Measurements from ENCODE around the gene ANKRD37. TPM values are rescaled to one million over a fixed set of nuclear protein-coding genes. Genes with fewer than 3 reads are reported as not detected.

Gene ANKRD37
- 10 to 100 TPM; 10.9 to 19.2 (median 17.8) TPM for total RNA-seq

GRCh38 chr4:185396724-185397385, at the start of gene ANKRD37:
TSS of gene ANKRD37 (plus strand) at chr4:185396841. CDS start at chr4:185396924, 83 bp downstream.
- TF ChIP-seq, protein P1, sequence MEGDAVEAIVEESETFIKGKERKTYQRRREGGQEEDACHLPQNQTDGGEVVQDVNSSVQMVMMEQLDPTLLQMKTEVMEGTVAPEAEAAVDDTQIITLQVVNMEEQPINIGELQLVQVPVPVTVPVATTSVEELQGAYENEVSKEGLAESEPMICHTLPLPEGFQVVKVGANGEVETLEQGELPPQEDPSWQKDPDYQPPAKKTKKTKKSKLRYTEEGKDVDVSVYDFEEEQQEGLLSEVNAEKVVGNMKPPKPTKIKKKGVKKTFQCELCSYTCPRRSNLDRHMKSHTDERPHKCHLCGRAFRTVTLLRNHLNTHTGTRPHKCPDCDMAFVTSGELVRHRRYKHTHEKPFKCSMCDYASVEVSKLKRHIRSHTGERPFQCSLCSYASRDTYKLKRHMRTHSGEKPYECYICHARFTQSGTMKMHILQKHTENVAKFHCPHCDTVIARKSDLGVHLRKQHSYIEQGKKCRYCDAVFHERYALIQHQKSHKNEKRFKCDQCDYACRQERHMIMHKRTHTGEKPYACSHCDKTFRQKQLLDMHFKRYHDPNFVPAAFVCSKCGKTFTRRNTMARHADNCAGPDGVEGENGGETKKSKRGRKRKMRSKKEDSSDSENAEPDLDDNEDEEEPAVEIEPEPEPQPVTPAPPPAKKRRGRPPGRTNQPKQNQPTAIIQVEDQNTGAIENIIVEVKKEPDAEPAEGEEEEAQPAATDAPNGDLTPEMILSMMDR (IDR thresholded peaks at IDR 0.05; ENCODE audit: low read depth): no peak

DNA sequence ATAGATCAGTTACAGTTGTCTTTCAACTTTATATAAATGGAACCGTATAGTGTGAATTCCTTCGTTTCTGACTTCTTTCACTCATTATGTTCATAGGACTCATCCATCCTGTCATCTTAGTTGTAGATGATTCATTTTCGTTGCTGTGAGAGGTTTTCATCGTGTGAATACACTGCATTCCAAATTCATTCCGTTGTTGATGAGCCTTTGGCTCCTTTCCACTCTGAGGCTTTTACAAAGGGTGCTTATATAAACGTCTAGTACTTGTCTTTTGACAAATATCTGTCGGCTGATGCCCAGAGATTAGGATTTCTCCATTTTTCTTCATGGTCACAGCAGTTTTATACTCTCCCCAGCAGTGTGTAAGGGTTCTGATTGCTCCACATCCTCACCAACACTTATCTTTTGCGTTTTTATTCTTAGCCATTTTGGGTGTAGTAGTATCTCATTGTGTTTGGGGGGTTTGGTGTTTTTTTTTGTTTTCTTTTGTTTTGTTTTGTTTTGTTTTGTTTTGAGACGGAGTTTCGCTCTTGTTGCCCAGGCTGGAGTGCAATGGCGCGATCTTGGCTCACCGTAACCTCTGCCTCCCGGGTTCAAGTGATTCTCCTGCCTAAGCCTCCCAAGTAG, 49.6 kb upstream of the ANKRD37 start:
- TF ChIP-seq, protein P1 (IDR thresholded peaks at IDR 0.05; ENCODE audit: low read depth): no peak

DNA sequence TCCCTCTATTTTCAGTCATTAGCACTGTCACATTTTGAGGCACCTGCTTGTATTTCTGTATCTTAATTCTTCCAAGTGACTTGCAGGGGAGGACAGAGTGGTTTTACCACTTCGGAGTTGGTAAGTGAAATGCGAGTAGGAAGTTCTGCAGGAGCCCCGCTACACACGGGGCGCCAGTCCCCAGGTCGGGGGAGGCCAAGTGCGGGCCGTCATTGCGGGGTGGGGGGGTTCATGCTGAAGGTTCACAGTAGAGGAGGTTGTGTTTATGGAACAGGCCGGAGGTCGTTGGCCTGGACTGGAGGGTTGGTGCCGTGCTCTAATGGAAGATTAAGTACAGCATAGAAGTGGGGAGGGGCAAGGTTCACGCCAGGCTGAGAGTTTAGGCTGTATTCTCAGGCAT, 45.0 kb upstream of the ANKRD37 start:
- TF ChIP-seq, protein P1 (IDR thresholded peaks at IDR 0.05; ENCODE audit: low read depth): no peak

- TF ChIP-seq, protein P1 (IDR thresholded peaks at IDR 0.05; ENCODE audit: low read depth): no peak
Measured at GRCh38 chr4:185352202-185352601, 44.4 kb upstream of the ANKRD37 start.

GRCh38 chr4:185352741-185353140, 43.9 kb upstream of the ANKRD37 start:
- TF ChIP-seq, protein P1 (IDR thresholded peaks at IDR 0.05; ENCODE audit: low read depth): no peak

DNA sequence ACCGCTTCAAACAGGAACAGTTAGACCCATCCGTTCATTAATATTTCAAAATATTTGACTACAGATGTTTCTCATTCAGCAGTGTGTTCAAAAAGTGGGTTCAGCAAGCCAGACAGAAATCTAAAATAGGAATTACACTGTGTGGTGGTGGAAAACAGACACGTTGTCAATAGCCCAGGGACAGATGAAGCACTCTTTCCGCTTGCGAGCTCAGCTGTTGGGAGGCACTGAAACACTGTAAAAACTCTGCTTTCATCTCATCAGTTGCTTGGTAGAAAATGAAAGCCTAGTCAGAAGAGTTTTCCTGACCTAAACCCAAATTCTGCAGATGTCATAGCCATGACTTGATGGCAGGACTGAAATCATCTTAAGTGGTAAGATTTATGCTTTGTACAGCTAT, 39.4 kb upstream of the ANKRD37 start:
- TF ChIP-seq, protein P1 (IDR thresholded peaks at IDR 0.05; ENCODE audit: low read depth): no peak

GRCh38 chr4:185357733-185358440, 38.8 kb upstream of the ANKRD37 start:
- TF ChIP-seq, protein P1 (IDR thresholded peaks at IDR 0.05; ENCODE audit: low read depth): no peak

Measured in subcutaneous adipose tissue (tissue), 4 donors.